ENCODE results near the gene OPRM1.

Gene OPRM1

DNA sequence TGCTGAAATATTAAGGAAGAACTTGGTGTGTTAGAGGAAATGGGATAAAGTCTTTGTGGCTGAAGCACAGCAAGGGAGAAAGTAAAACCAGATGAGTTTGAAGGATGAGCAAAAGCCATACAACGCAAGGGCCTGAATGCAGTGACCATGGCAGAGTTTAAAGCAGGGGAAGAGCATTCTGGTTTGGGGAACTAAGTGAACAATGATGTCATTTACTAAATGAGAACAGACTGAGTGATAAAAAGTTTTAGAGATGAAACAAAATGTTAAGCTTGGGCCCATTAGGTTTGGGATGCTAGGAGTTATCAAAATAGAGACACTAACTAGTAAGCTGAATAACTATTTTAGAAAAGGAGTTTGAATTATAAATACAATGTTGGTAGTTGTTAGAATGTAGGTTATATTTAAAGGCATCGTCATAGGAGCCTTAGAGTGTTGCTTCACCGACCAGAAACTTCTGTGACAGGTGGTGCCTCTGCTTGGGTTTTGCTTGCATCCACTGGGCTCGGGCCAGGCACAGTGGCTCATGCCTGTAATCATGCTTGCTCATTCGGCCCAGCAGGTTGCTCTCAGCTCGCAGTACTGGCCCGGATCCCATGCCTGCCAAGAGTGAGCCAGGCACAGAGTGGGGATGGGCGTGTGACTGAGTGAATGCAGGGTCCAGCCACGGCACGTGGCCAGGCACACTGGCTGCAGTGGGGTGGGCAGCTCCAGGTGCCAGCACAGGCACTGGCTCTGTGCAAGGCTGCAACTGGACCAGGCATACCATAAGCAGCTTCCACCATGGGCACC lies 37.4 kb upstream of the OPRM1 start:
- TF ChIP-seq, protein P1, sequence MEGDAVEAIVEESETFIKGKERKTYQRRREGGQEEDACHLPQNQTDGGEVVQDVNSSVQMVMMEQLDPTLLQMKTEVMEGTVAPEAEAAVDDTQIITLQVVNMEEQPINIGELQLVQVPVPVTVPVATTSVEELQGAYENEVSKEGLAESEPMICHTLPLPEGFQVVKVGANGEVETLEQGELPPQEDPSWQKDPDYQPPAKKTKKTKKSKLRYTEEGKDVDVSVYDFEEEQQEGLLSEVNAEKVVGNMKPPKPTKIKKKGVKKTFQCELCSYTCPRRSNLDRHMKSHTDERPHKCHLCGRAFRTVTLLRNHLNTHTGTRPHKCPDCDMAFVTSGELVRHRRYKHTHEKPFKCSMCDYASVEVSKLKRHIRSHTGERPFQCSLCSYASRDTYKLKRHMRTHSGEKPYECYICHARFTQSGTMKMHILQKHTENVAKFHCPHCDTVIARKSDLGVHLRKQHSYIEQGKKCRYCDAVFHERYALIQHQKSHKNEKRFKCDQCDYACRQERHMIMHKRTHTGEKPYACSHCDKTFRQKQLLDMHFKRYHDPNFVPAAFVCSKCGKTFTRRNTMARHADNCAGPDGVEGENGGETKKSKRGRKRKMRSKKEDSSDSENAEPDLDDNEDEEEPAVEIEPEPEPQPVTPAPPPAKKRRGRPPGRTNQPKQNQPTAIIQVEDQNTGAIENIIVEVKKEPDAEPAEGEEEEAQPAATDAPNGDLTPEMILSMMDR (IDR thresholded peaks at IDR 0.05): no peak
- Histone ChIP-seq H3K4me1 (no peaks in the 10 kb centered on the region), H3K9me3 (ENCODE audit: control insufficient read depth, low read length) (no peaks in the 10 kb centered on the region), H3K79me2 (no peaks in the 10 kb centered on the region), H3K4me3 (ENCODE audit: low read depth, low read length) (no peak overlapping the region), H3K27ac (no peak overlapping the region), H3K27me3 (ENCODE audit: control insufficient read depth, insufficient read depth, low read length) (no peaks in the 10 kb centered on the region), H2AFZ (no peak overlapping the region), H3K36me3 (ENCODE audit: control insufficient read depth, insufficient read depth, low read length) (no peaks in the 10 kb centered on the region), H3K9ac (no peak overlapping the region), H3K4me2 (ENCODE audit: low read length) (no peak overlapping the region)

DNA sequence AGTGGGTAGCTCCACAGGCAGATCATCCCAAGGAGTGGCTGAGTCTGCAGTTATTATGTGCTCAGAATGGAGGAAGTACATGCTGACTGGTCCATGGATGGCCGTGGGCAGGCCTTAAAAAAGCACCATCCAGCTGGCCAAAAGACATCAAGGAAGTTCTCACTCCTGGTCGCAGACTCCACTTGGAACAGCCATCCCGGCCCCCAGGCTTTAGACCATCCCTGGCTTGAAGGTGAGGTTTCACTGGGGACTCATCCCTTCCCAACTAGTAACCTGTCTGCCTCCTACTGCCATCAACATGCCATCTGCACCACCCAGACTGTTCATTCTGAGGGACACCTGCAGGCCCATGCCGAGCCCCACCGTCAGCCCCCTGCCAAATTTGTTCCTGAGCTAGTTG lies 36.1 kb upstream of the OPRM1 start:
- no peaks in the 10 kb centered on the region for H3K27me3 ChIP-seq (ENCODE audit: control insufficient read depth, insufficient read depth, low read length)
- H3K36me3 ChIP-seq (ENCODE audit: control insufficient read depth, insufficient read depth, low read length): no peaks in the 10 kb centered on the region
- TF ChIP-seq, protein P1 (IDR thresholded peaks at IDR 0.05): no peak
- no peaks in the 10 kb centered on the region for H3K9me3 ChIP-seq (ENCODE audit: control insufficient read depth, low read length)
- H3K9ac ChIP-seq: no peak overlapping the region
- H3K79me2 ChIP-seq: no peaks in the 10 kb centered on the region
- H3K4me2 ChIP-seq (ENCODE audit: low read length): no peak overlapping the region
- no peak overlapping the region for H3K4me3 ChIP-seq (ENCODE audit: low read depth, low read length)
- H3K4me1 ChIP-seq: no peaks in the 10 kb centered on the region
- H2AFZ ChIP-seq: no peak overlapping the region
- H3K27ac ChIP-seq: no peak overlapping the region

DNA sequence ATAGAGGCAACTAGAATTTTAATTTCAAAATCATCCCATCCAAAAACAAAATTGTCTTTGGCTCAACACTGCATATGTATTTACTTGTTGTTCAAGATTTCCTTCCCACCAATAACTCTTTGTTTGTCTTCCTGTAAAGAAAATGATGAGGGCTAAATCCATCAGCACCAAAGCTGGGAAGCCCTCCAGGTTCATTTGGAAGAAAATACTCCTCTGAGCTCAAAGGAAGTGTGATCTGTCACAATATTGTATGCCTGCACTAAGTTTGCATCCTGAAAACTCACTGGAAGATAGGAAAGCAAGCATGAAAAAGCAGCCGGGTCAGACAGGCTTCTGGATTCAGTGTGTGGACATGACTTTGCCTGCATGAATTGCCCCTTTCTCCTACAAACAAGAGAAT lies 28.7 kb upstream of the OPRM1 start:
- Histone ChIP-seq H3K4me2 (ENCODE audit: low read length) (no peak overlapping the region), H3K27ac (no peak overlapping the region), H3K36me3 (ENCODE audit: control insufficient read depth, insufficient read depth, low read length) (no peaks in the 10 kb centered on the region), H3K4me1 (no peaks in the 10 kb centered on the region), H3K9me3 (ENCODE audit: control insufficient read depth, low read length) (no peaks in the 10 kb centered on the region), H3K79me2 (no peaks in the 10 kb centered on the region), H3K4me3 (ENCODE audit: low read depth, low read length) (no peak overlapping the region), H3K27me3 (ENCODE audit: control insufficient read depth, insufficient read depth, low read length) (no peaks in the 10 kb centered on the region), H3K9ac (no peak overlapping the region), H2AFZ (no peak overlapping the region)
- TF ChIP-seq, protein P1 (IDR thresholded peaks at IDR 0.05): no peak

DNA sequence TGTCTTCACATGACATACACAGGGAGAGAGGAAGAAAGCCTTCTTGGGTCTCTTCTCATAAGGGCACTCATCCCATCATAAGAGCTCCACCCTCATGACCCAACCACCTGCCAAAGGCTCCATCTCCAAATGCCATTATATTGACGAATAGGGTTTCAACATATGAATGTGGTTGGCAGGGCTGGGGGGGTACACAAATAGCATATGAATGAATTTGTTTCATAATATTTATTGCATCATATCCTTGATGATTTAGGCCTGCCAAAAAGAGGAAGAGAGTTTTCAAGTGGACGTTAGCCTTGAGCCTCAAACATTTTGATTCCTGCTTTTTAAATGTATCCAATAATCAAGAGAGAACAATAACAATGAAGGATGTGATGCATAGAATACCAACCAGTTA lies 26.2 kb upstream of the OPRM1 start:
- no peaks in the 10 kb centered on the region for H3K9me3 ChIP-seq (ENCODE audit: control insufficient read depth, low read length)
- H3K4me1 ChIP-seq: no peaks in the 10 kb centered on the region
- no peaks in the 10 kb centered on the region for H3K79me2 ChIP-seq
- no peak overlapping the region for H2AFZ ChIP-seq
- no peaks in the 10 kb centered on the region for H3K27me3 ChIP-seq (ENCODE audit: control insufficient read depth, insufficient read depth, low read length)
- H3K27ac ChIP-seq: no peak overlapping the region
- no peak overlapping the region for H3K4me2 ChIP-seq (ENCODE audit: low read length)
- H3K4me3 ChIP-seq (ENCODE audit: low read depth, low read length): no peak overlapping the region
- H3K9ac ChIP-seq: no peak overlapping the region
- TF ChIP-seq, protein P1 (IDR thresholded peaks at IDR 0.05): no peak
- H3K36me3 ChIP-seq (ENCODE audit: control insufficient read depth, insufficient read depth, low read length): no peaks in the 10 kb centered on the region

DNA sequence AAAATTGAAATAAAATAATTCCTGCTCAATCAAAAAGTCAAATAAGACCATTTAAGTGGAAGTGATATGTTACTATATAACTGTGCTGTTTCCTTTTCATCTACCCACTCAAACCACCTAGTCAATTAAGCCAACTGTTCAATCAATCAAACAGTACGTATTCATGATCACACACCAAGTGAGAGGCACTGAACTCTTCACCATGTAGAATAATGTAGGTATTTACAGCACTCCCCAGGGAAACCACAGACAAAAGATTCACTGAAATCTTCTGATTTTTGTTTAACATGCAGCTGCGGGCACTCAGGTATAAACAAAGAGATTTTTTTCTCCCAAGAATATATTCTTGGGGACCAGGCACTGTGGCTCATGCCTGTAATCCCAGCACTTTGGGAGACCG lies 21.3 kb upstream of the OPRM1 start:
- H3K27ac ChIP-seq: no peak overlapping the region
- H3K4me3 ChIP-seq (ENCODE audit: low read depth, low read length): no peak overlapping the region
- TF ChIP-seq, protein P1 (IDR thresholded peaks at IDR 0.05): no peak
- H3K9me3 ChIP-seq (ENCODE audit: control insufficient read depth, low read length): peaks cover 5% of the 10 kb centered on the region
- no peaks in the 10 kb centered on the region for H3K79me2 ChIP-seq
- no peak overlapping the region for H3K9ac ChIP-seq
- H3K36me3 ChIP-seq (ENCODE audit: control insufficient read depth, insufficient read depth, low read length): no peaks in the 10 kb centered on the region
- no peak overlapping the region for H2AFZ ChIP-seq
- H3K27me3 ChIP-seq (ENCODE audit: control insufficient read depth, insufficient read depth, low read length): no peaks in the 10 kb centered on the region
- H3K4me1 ChIP-seq: no peaks in the 10 kb centered on the region
- H3K4me2 ChIP-seq (ENCODE audit: low read length): no peak overlapping the region
